HG03064 (cell line): ENCODE results near the gene GAA.
"Not testable (repeated sequence)": the region's sequence is repeated elsewhere in the genome, so short reads cannot be mapped to it uniquely, and the experiment has no call there.

Experiments
- ATAC-seq: cut with Tn5 transposase; IDR thresholded peaks from one replicate; pipeline ENCODE4 v1.9.1; 2021; ENCODE audit warnings: low read depth; ENCODE audit not compliant: unreplicated experiment

Gene GAA

GRCh38 chr17:80138856-80139426 lies 37.6 kb downstream of the GAA start:
- ATAC-seq: no peak

- no peak for ATAC-seq
Observed at GRCh38 chr17:80141463-80142165, 40.2 kb downstream of the GAA start.

DNA sequence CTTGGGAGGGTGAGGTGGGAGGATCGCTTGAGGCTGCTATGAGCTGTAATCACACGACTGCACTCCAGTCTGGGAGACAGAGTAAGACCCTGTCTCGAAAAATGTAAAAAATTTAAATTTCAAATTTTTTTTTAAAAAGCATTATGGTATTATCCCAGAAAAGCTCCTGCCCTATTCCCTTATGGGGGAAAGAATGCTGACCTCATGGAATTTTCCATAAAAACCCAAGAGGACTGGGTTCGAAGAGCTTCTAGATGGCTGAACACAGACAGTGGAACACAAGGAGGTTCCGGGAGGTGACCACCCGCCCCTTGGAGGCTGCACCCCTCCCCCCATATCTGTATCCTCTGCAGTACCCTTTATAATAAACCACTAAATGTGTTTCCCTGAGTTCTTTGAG lies 41.5 kb downstream of the GAA start:
- no peak for ATAC-seq

GRCh38 chr17:80145076-80146075 lies 44.0 kb downstream of the GAA start:
- no peak for ATAC-seq

DNA sequence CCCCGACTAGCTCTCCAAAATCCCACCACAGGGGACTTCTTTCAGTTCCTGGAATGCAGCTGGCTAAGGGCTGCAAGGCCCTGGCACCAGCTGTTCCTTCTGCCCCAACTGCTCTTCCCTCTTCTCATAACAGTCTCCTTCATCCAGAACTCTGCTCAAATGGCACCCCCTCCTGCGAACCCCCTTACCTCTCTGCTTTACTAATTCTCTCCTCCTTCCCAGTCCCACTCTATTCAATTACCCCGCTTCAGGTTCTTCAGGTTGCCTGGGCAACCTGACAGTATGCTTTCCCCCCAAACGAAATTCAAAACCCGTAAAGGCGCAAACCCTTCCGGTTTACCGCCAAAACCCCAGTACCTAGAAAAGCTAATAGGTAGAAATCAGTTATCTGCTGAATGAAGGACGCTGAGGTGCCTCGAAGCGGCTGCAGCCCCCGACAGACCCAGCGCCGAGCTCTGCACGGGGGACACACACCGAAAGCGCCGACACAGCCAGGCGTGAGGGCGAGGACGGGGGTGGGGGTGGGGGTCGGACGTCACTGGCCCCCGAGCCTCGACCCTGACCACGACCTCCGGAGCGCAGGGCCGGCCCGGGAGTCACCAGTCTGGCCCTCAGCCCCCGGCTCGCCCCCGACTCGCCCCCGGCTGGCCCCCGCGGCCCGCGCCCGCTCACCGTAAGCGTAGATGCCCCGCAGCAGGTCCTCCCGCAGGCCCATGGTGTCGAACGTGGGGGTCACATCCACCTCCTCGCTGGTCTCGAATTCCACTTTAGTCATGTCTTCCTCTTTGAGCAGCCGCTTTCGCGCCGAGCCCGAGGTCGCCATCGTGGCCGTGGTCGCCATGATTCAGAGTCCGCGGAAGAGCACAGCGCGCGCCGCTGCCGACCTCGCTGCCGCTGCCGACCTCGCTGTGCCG lies 45.0 kb downstream of the GAA start:
- peak; percentile 10 for ATAC-seq

- ATAC-seq: peak; percentile 76
Observed at GRCh38 chr17:80147035-80147822, 45.8 kb downstream of the GAA start, which contains the start of gene EIF4A3. Gene EIF4A3, minus strand, starts transcription at chr17:80147128. Its CDS starts 167 bp downstream, at chr17:80146961.

DNA sequence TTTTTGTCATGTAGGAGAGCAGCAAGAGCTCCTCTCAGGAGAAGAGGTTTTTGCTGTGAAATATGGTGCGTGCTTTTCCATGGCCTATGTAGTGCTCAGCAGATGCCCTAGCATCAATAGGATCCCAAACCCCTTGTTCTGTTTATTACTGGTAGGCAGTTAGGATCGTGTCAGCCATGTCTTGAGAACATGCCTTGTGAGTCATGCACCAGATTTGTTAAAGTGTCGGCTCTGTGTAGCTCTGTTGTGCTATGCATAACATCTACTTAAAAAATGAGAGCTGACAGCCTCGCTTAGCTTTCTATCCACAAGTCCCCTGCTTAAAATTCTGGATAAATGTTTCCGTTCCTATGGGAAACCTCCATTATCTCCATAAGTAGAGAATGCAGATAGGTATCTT lies 50.0 kb downstream of the GAA start:
- ATAC-seq: no peak

DNA sequence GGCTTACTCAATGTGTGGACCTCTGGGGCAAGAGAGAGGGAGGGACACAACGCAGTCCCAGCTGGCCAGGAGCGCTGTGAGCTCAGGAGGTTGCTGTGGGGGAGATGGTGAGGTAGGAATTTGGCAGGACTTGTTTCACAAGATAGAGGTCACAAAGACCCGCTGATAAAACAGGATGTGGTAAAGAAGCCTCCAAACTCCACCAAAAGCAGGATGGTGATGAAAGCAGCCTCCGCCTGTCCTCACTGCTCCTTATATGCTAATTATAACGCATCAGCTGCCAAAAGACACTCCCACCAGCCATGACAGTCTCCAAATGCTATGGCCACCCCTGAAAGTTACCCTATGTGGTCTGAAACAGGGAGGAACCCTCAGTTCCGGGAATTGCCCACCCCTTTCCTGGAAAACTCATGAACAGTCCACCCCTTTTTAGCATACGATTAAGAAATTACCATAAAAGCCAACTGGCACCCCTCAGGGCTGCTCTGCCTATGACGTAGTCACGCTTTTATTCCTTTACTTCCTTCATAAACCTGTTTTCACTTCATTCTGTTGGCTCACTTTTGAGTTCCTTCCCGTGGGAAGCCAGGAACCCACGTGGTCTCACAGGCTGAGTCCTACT lies 50.8 kb downstream of the GAA start:
- ATAC-seq: no peak

DNA sequence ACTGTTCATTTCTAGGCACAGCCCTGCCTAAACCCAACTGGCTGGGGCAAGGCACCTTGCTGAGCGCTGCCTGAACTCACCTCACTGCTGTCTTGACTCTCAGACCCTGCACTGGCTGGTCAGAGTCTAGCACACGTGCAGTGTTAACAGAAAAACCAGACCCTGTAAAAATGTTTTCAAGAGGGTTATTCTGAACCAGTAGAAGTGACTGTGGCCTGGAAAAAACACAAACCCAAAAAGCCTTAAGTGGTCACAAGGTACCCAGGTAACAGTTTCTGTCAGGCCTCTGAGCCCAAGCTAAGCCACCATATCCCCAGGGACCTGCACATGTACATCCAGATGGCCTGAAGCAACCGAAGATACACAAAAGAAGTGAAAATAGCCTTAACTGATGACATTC lies 51.6 kb downstream of the GAA start:
- peak; percentile 87 for ATAC-seq

DNA sequence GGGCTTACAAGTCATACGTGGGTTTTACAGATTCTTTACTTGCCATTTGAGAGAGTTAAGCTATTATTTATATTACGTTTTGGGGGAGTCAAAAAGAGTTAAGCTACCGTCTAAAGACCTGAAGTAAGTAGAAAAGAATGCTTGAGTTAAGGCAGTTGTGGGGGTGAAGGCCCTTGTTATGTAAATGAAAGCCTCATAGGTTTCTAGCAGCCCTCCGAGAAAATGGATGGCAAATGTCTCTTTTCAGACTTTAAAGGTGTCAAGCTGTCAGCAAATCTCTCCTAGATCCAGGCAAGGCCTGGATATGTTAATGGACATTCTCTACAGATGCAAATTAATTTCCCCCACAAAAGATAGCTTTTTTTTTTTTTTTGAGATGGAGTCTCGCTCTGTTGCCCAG lies 52.8 kb downstream of the GAA start:
- no peak for ATAC-seq

- not testable (repeated sequence) for ATAC-seq
Observed at GRCh38 chr17:80155600-80155999, 54.2 kb downstream of the GAA start.

GRCh38 chr17:80158846-80159245 lies 57.5 kb downstream of the GAA start:
- no peak for ATAC-seq

- no peak for ATAC-seq
Observed at GRCh38 chr17:80160536-80160935, 59.2 kb downstream of the GAA start.

- no peak for ATAC-seq
Observed at GRCh38 chr17:80163336-80163735, 62.0 kb downstream of the GAA start.

- ATAC-seq: no peak
Observed at GRCh38 chr17:80164185-80164584, 62.8 kb downstream of the GAA start.

DNA sequence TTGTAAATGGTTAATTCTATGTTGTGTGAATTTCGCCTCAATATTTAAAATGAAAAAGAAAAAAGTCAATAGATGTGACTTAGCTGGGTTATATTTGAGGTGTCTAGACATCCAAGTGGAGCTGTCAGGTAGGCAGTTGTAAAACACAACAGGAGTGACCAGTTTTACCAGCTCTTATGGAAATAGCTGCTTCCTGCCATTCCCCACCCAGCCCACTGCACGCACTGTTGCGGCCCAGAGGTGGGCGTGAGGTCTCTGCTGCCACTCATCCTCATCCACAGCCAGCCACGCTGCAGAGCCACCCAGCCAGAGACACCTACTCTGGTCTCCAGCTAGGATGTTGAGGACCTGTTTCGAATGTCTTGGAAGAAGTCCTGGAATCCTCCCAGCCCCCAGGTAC lies 65.1 kb downstream of the GAA start:
- ATAC-seq: no peak

DNA sequence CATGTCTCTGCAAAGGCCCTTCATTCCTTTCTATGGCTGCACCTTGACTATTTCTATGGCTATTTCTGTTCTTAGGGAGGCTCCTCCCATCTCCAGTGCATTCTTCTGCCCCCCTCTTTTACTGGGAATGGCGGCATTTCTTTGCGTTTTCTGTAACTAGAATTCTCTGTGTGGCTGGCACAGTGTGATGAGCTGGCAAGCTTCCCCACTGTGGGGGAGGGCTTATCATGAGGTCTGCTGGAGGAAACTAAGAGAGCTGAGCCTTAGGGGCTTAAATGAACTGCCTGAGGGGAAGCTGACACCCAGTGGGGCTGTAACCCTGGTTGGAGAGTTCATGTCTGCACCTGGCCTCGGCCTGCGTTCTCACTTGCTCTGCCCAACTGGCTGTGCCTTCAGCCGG lies 67.0 kb downstream of the GAA start:
- ATAC-seq: no peak

GRCh38 chr17:80169107-80169506 lies 67.7 kb downstream of the GAA start:
- no peak for ATAC-seq
